KOPT-K1 (cell line): Measurements from ENCODE around the gene KRT27.

Source experiments
- H3K27ac ChIP-seq: fragments of 200-600 bp; sonication (generic); 2 replicates; pipeline ENCODE4 v1.5.1; 2016; ENCODE audit warnings: antibody characterized with exemption, mild to moderate bottlenecking, low read depth, low read length; ENCODE audit not compliant: poor library complexity, severe bottlenecking
- H3K36me3 ChIP-seq: fragments of 200-600 bp; sonication (generic); 2 replicates; pipeline ENCODE4 v1.5.1; 2017; ENCODE audit warnings: antibody characterized with exemption, mild to moderate bottlenecking, low read length, moderate library complexity; ENCODE audit not compliant: insufficient read depth
- H3K9me3 ChIP-seq: fragments of 200-600 bp; sonication (generic); 2 replicates; pipeline ENCODE4 v1.5.1; 2017; ENCODE audit warnings: antibody characterized with exemption, low read length, mild to moderate bottlenecking; ENCODE audit not compliant: insufficient read depth, poor library complexity, severe bottlenecking

The KRT27 gene, protein sequence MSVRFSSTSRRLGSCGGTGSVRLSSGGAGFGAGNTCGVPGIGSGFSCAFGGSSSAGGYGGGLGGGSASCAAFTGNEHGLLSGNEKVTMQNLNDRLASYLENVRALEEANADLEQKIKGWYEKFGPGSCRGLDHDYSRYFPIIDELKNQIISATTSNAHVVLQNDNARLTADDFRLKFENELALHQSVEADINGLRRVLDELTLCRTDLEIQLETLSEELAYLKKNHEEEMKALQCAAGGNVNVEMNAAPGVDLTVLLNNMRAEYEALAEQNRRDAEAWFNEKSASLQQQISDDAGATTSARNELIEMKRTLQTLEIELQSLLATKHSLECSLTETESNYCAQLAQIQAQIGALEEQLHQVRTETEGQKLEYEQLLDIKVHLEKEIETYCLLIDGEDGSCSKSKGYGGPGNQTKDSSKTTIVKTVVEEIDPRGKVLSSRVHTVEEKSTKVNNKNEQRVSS

GRCh38 chr17:40782450-40782849 is at the start of gene KRT27:
TSS of gene KRT27 (minus strand) at chr17:40782550. CDS start at chr17:40782493, 57 bp downstream.
- no peaks in the 10 kb centered on the region for H3K36me3 ChIP-seq
- H3K27ac ChIP-seq, result no peak within 1 kb of the TSS
- peaks cover 9% of the 10 kb centered on the region for H3K9me3 ChIP-seq

DNA sequence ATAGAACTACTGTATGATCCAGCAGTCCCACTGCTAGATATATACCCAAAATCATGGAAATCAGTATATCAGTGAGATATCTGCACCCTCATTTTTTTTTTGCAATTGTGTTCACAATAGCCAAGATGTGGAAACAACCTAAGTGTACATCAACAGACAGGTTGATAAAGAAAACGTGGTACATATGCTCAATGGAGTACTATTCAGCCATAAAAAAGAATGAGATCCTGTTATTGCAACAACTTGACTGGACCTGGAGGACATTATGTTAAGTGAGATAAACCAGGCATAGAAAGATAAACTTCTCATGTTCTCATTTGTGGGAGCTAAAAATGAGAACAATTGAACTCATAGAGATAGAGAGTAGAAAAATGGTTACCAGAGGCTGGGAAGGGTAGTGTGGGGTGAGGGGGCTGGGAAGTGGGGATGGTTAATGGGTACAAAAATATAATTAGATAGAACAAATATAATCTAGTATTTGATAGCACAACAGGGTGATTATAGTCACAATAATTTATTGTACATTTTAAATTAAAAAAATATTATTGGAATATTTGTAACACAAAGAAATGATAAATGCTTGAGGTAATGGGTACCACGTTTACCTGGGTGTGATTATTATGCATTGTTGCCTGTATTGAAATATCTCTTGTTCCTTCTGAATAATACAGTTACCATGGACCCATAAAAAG is 47.9 kb upstream of the KRT27 start:
- Histone ChIP-seq H3K9me3 (no peaks in the 10 kb centered on the region), H3K36me3 (no peaks in the 10 kb centered on the region), H3K27ac (no peak overlapping the region)

DNA sequence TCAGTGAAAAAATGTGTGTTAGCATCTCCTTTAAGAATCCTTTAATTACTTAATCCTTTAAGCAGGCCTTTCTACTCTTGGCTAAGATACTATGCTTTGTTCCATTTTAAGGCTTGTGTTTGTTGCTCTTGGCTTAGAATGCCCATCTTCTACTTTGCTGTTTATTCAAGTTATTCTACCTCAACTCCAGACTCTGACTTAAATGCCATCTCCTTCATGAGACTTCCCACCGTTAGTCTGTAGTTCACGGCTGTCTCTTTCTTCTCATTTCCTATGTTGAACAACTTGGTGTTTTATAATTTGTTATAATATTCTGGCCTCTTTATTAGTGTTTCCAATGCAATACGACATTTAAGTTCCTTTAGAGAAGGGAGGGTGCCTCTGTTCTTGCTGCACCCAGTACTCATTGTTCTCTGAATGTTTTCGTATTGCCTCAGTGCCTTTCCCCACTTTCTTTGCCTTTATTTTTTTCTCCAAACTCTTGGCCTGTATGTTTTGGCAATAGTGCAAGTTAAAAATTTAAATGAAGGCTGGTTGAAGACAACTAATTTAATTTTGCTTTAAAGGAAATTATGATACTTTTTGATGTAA is 46.2 kb upstream of the KRT27 start:
- H3K9me3 ChIP-seq, result no peaks in the 10 kb centered on the region
- peak overlapping the region; percentile 55 for H3K27ac ChIP-seq
- no peaks in the 10 kb centered on the region for H3K36me3 ChIP-seq

- H3K36me3 ChIP-seq, result no peaks in the 10 kb centered on the region
- H3K27ac ChIP-seq, result peak overlapping the region; percentile 55
- no peaks in the 10 kb centered on the region for H3K9me3 ChIP-seq
Observed at GRCh38 chr17:40827746-40828453, 45.5 kb upstream of the KRT27 start.

DNA sequence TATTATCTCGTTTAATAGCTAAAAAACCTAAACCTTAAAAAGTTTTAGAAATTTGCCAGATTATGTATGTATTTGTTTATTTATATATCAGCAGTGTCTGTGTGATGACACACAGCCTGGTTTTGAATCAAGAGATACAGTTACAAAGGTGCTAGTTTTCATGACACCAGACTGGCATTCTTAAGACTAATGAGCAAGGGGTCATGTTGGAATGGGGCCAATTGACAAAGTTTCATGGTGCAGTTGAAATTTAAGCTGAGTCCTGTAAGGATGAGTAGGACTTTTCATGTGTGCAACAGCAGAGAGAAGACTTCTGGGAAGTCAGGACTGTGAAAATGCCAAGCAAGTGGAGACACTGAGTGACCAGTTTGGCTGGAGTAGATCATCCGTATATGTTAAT is 43.2 kb upstream of the KRT27 start:
- H3K27ac ChIP-seq, result no peak overlapping the region
- H3K36me3 ChIP-seq, result no peaks in the 10 kb centered on the region
- H3K9me3 ChIP-seq, result no peaks in the 10 kb centered on the region

DNA sequence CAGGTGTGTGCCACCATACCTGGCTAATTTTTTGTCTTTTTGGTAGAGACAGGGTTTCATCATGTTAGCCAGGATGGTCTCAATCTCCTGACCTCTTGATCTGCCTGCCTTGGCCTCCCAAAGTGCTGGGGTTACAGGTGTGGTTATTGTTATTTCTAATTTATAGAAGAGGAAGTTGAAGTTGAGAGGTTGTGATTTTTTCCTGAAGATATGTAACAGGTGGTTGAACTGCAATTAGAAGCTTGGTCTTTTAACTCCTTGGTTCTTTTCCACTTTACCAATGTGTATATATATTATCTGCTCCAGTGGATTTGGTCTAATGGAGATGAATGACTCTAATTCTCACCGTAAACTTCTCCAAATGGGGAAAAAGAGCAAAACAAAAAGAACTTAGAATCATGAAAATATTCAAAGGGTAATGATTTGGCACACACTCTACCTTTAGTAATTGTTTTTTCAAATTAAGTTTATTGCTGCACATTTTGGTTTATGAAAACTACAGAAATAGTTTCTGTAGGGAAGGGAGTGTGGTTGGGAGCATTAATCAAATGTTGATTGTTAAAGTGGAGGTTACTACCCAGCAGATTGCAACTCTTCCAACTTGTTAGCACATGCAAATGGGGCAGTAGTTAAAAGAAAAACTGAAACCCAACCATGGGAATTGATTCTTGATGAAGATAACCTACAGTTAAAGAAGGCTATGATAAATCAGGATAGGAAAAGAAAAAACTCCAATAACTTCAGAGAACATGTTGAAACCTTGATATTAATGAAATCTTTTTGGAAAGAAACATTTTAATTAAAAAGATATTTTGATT is 41.9 kb upstream of the KRT27 start:
- H3K9me3 ChIP-seq, result no peaks in the 10 kb centered on the region
- H3K27ac ChIP-seq, result no peak overlapping the region
- H3K36me3 ChIP-seq, result no peaks in the 10 kb centered on the region

- peaks cover 4% of the 10 kb centered on the region for H3K36me3 ChIP-seq
- no peak within 1 kb of the TSS for H3K27ac ChIP-seq
- no peaks in the 10 kb centered on the region for H3K9me3 ChIP-seq
Observed at GRCh38 chr17:40822132-40822812, 39.9 kb upstream of the KRT27 start, which contains the start of gene KRT10. TSS of gene KRT10 (minus strand) at chr17:40822614. CDS start at chr17:40822585, 29 bp downstream.

GRCh38 chr17:40821536-40821935 is 39.2 kb upstream of the KRT27 start:
- no peaks in the 10 kb centered on the region for H3K9me3 ChIP-seq
- no peak overlapping the region for H3K27ac ChIP-seq
- H3K36me3 ChIP-seq, result peaks cover 11% of the 10 kb centered on the region

GRCh38 chr17:40820228-40820838 is 38.0 kb upstream of the KRT27 start:
- no peaks in the 10 kb centered on the region for H3K9me3 ChIP-seq
- H3K27ac ChIP-seq, result no peak overlapping the region
- peaks cover 11% of the 10 kb centered on the region for H3K36me3 ChIP-seq

DNA sequence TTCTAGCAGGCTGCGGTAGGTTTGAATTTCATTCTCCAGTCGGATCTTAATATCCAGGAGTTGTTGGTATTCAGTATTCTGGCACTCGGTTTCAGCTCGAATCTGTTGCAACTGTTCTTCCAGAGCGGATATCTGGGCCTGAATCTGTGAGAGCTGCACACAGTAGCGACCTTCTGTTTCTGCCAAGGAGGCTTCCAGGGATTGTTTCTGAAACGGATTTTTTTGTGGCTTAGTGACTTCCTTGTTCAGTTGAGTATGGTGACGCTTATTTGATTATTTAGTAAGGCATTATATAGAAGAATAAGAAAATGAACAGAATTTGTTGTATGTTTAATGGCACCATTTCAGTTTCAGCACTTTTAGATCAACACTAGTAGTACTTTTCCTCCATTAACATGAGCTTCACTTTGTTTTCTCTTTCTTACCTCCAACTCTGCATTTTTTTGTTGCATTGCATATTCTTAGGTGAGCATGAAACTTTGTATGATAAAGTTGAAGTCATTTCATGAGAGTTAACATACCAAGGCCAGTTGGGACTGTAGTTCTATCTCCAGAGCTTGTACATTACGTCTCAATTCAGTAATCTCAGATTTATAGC is 37.3 kb upstream of the KRT27 start:
- H3K27ac ChIP-seq, result peak overlapping the region; percentile 81
- peaks cover 11% of the 10 kb centered on the region for H3K36me3 ChIP-seq
- H3K9me3 ChIP-seq, result no peaks in the 10 kb centered on the region

DNA sequence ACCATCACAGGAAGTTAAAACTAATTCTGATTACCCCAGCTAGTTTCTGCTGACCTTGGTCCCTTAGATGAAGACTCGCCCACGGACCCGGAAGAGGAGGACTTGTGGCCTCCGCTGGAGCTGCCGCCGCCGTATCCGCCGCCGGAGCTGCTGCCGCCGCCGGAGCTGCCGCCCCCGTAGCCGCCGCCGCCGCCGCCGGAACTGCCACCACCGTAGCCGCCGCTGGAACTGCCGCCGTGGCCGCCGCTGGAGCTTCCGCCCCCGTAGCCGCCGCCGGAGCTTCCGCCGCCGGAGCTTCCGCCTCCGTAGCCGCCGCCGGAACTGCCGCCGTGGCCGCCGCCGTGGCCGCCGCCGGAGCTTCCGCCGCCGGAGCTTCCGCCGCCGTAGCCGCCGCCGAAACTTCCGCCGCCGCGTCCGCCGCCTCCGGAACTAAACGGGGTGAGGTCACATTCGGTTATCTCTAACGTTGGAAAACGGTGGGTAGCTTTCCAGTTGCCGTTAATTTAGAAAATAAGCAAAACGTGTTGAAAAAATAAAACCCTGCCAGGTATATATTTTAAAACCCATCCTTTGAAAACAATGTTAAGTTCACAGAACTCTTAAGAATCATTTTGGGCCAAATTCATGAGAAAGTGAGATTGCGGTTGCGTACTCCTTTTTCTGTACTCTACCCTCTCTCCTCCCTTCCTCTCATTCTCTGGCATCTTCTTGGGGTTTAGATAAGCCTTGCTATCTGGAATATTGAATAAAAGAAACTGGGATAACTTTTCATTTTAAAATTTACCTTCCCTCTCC is 36.6 kb upstream of the KRT27 start:
- no peaks in the 10 kb centered on the region for H3K9me3 ChIP-seq
- peak overlapping the region; percentile 81 for H3K27ac ChIP-seq
- peaks cover 11% of the 10 kb centered on the region for H3K36me3 ChIP-seq

- H3K36me3 ChIP-seq, result peaks cover 11% of the 10 kb centered on the region
- peak overlapping the region; percentile 81 for H3K27ac ChIP-seq
- no peaks in the 10 kb centered on the region for H3K9me3 ChIP-seq
Observed at GRCh38 chr17:40818343-40818732, 36.0 kb upstream of the KRT27 start.
